ENCODE data around the gene YDJC.
"Not testable (repeated sequence)": the region's sequence is repeated elsewhere in the genome, so short reads cannot be mapped to it uniquely, and the experiment has no call there.

YDJC gene, protein sequence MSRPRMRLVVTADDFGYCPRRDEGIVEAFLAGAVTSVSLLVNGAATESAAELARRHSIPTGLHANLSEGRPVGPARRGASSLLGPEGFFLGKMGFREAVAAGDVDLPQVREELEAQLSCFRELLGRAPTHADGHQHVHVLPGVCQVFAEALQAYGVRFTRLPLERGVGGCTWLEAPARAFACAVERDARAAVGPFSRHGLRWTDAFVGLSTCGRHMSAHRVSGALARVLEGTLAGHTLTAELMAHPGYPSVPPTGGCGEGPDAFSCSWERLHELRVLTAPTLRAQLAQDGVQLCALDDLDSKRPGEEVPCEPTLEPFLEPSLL

DNA sequence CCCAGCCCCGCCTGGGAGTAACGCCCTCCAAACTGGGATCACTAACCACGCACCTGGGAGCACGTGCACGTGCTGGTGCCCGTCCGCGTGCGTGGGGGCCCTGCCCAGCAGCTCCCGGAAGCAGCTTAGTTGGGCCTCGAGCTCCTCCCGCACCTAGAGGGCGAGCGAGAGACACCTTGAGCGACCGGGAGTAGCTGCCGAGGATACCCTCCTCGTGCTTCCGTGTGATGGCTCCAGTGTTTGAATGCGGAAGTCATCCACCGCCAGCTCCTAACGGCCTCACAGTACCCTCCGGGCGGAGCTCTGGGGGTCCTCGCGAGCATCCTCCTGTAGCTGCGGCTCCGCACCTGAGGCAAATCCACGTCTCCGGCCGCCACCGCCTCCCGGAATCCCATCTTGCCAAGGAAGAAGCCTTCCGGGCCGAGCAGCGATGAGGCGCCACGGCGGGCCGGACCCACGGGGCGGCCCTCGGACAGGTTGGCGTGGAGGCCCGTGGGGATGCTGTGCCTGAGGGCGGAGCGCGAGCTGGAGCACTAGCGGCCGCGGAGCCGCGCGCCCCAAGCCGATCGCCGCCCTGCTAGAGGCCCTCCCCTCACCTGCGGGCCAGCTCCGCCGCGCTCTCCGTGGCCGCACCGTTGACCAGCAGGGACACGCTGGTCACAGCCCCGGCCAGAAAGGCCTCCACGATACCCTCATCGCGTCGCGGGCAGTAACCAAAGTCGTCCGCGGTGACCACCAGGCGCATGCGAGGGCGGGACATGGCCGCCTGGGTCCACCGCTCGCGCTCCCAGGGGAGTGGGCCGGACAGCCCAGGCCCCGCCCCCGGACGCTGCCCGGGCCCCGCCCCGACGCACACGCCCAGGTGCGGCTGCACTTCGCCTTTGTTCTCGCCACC is at the start of gene YDJC:
Gene YDJC (minus strand): TSS at position 768 of the 895 bp plus-strand sequence. CDS start 8 bp downstream, at position 760.
- DNase-seq (ENCODE audit: low read depth), result peak; percentile 94

DNA sequence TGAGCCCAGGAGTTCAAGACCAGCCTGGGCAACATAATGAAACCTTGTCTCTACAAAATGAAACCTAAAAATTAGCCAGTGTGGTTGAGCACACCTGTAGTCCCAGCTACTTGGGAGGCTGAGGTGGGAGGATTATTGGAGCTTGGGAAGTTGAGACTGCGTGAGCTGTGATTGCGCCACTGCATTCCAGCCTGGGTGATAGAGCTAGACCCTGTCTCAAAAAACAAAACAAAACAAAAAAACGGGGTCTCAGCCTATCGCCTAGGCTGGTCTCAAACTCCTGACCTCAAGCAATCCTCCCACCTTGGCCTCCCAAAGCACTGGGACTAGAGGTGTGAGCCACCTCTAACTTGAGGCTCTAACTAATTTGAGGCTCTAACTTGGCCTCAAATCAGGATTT is 49.6 kb upstream of the YDJC start:
- no peak for DNase-seq (ENCODE audit: low read depth)

DNA sequence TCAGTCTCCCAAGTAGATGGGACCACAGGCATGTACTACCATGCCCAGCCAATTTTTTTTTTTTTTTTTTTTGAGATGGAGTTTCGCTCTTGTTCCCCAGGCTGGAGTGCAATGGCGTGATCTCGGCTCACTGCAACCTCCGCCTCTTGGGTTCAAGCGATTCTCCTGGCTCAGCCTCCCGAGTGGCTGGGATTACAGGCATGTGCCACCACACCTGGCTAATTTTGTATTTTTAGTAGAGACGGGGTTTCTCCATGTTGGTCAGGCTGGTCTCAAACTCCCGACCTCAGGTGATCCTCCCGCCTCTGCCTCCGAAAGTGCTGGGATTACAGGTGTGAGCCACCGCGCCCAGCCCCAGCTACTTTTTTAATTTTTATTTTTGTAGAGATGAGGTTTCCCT is 49.0 kb upstream of the YDJC start:
- DNase-seq (ENCODE audit: low read depth), result not testable (repeated sequence)

DNA sequence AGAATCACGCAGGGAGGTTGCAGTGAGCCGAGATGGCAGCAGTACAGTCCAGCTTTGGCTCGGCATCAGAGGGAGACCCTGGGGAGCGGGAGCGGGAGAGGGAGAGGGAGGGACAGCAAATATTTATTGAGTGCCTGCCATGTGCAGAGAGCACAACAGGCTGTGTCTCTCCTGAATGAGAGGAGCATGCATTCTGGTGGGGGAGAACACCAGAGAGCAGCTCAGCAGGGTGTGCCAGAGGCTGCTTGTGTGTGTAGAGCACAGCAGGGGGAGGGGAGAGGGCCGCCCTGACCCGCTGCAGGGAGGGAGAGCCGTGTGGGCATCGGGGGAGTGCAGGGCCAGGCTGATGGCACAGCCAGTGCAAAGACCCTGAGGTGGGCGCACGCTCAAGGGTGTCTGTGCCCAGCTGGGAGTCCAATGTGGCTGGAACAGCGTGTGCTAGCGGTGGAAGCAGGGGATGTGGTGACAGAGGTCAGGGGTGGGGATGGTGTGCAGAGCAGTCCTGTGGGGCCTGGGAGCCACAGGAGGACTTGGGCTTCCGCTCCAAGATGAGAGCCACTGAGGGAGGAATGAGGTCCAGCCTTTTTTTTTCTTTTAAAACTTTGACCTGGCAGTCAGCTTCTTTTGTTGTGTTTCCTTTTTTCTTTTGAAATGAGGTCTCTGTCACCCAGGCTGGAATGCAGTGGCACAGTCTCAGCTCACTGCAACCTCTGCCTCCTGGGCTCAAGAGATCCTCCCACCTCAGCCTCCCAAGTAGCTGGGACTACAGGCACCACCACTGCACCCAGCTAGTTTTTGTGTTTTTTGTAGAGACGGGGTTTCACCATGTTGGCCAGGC is 48.0 kb upstream of the YDJC start:
- DNase-seq (ENCODE audit: low read depth), result no peak

DNA sequence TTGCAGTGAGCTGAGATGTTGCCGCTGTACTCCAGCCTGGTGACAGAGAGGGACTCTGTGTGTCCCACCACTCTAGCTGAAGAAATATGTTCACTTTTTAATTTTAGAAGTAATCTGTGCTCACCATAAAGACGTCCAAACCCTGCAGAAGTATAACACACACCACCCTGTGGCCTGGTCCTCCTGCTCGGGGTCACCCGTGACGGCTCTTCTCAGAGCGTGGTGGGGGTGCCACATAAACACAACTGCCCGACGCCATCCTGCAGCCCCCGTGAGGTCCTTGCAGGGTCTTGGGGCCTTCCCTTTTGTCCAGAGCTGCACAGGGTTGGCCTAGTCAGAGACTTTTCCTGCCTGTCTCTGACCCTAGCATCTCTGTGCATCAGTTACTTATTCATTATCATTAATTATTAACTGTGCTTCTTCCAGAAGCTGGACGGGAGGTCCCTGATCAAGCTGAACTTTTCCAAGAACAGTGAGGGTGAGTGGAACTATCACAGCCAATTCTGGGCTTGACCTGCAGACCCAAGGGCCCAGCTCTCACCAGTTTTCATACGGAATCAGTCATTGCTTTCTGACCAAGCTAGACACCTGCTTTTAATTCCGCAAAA is 44.9 kb upstream of the YDJC start:
- no peak for DNase-seq (ENCODE audit: low read depth)

DNA sequence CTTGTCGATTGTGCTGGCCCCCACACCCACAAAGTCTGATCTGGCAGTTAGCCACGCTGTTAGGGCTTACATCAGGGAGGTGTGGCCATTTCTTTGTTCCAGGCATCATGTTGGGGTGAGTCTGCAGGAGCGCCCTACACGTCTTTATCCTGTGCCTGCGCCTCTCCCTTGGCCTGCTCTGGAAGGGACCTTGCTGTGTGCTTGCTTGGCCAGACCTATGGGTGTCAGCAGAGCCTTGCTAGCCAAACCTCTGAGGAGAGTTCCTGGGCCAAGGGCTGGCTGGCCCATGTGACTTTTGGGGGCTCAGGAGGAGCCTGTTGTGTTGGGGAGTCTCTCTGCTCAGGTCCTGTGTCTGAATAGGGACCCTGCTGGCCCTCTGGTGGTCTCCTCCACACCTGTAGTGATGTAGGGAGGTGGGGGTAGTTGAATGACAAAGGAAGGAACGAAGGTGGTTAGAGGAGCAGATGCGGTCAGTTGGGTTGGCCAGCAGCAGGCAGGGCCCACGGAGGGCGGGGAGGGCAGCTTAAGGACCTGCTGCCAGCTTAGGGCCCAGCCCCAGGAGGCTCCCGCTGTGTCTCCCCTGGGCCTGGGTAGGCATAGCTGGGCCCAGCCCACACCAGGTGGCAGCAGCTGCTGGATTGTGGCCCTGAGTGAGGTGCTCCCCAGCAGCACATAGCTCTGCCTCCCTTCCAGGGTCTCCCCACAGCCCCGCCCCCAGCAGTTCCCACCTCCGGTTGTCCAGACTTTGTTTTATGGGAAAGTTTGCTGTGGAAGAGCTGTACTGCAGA is 43.9 kb upstream of the YDJC start:
- DNase-seq (ENCODE audit: low read depth), result no peak

DNA sequence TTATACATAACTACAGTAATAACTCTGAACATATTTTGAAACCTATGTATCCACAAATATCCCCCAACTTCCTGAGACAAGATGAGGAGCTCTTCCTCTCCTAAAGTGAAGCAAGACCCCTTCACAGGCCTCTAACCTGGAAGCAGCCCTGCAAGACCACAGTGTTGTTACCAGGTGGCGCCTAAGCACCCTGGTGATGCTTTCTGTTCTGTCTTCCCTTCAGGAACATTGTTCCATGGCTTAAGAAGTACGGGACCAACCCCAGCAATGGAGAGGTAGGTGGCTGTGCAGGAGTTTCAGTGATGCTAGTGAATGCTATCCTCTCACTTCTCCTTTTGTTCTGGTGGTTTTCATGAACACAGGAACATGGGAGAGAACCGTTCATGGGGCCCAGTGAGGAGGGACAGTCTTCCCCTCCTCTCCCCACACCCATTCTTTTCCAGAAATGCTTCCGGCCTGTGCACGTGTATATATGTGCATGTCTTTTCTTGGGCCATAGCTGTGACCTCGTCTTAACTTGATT is 42.3 kb upstream of the YDJC start:
- no peak for DNase-seq (ENCODE audit: low read depth)

DNA sequence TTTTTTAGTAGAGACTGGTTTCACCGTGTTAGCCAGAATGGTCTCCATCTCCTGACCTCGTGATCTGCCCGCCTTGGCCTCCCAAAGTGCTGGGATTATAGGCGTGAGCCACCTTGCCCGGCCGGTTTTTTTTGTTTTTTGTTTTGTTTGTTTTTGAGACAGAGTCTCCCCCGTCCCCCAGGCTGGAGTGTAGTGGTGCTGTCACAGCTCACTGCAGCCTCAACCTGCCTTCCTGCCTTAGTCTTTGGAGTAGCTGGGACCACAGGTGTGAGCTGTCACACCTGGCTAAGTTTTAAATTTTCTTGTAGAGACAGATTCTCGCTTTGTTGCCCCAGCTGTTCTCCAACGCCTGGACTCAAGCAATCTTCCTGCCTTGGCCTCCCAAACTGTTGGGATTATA is 39.2 kb upstream of the YDJC start:
- no peak for DNase-seq (ENCODE audit: low read depth)

DNA sequence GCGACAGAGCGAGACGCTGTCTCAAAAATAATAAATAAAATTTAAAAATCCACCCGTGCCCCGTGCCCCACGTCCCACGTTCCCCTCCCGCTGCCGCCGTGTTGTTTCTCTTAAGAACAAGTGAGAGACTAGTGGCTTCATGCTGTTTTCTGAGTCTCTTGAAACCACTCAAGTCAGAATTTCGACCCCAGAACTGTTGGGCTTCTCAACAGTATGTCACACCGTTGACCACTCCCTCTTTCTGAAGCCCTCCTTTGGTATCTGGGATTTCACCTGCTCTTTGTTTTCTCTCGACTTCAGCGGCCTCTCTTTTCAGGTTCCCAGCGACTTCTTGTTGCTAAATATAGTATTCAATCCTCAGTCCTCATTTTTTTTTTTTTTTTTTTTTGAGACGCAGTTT is 37.0 kb upstream of the YDJC start:
- no peak for DNase-seq (ENCODE audit: low read depth)

DNA sequence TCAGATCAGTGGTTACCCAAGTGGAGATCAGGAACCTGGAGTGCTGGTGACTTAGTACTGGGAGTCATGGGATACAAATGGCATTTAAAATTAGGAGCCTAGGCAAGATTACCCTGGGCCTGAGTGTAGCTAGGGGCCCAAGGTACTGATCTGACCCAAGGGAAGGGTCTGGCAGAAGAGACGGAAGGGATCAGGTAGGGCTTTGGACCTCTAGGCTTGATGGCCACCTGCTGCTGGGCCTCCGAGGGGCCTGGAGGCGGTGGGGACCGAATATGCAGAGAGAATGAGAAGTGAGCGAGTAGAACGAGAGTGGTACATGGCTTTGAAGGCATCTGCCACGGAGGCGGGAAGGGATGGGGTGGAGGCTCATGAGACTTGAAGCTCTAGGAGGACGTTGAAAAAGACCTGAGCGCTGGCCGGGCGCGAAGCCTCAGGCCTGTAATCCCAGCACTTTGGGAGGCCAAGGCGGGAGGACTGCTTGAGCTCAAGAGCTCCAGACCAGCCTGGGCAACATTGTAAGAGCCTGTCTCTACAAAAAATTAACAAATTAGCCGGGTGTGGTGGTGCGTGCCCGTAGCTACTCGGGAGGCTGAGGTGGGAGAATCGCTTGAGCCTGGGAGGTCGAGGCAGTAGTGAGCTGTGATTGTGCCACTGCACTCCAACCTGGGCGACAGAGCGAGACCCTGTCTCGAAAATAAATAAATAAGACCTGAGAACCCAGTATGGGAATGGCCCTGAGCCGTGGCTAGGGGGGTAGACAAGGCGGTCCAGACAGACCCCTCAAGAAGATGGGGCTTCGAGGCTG is 35.4 kb upstream of the YDJC start:
- DNase-seq (ENCODE audit: low read depth), result no peak

DNA sequence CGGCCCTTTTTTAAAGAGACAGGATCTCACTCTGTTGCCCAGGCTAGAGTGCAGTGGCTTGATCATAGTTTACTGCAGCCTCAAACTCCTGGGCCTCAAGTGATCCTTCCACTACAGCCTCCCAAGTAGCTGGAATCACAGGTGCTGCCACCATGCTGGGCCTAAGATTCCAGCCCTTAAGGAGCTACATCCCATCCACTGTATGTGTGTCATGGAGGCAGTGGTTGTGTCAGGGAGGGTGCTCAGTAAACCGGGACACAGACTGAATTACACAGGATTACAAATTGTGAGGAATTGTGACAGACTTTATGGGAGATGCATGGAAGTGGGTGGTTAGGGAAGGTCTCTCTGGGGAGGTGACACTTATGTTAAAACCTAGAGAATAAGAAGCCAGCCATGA is 33.9 kb upstream of the YDJC start:
- no peak for DNase-seq (ENCODE audit: low read depth)

DNA sequence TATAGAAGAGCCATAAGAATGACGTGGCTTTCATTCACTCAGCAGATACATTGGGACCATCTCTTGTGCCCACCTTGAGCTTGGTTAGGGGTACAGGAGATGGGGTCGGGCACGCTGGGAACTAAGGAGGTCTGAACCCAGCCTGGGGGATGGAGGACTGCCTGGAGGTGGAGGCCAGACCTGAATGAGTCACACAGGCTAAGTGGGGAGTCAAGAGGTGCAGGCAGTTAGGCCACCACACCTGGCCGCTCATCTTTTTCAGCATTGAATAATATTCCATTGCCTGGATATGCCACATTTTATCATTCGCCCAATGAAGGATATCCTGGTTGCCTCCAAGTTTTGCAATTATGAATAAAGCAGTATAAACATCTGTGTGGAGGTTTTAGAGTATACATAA is 32.2 kb upstream of the YDJC start:
- DNase-seq (ENCODE audit: low read depth), result no peak

DNA sequence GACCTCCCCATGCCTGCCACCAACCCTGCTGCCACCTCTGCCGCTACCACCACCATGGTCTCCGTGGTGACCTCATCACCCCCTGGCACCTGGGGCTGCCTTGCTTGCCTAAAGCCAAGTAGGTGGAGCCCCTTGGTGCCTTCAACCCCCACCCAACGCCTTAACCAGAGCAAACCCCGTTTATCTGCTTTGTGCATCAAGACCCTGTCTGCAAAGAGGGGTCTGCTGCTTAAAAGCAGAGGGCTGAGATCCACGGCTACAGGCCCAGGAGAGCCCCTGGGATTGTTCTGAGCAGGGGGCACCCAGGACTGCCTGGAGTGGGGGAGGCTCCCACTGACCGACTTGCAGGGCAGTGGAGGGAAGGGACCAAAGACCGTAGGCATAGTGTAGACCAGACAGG is 31.1 kb upstream of the YDJC start:
- DNase-seq (ENCODE audit: low read depth), result no peak

DNA sequence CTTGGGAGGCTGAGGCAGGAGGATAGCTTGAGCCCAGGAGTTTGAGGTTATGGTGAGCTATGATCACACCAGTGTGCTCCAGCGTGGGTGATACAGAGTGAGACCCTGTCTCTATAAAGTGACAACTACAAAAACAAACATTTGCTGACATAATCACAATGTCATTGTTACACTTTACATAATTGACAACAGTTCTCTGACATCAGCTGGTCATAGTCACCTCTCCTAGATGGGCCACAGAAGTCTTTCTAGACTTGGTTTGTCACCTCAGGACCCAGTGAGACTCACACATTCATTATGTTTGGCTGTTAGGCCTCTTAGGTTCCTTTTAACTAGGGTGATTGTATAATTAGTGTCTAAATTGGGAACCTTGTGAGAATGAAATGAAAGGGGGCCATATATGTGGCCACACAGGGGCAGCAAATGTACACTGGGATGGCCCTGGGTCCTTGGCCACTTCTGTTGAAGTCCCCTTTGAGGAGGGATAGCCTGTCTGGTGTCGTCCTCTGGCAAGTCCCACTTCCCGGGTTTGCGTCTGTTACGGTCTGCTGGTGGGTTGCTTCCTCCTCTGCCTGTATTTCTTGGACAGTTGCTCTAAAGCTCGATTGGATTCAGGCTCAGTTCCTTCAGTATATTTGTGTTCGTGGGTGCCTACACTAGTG is 30.2 kb upstream of the YDJC start:
- no peak for DNase-seq (ENCODE audit: low read depth)

DNA sequence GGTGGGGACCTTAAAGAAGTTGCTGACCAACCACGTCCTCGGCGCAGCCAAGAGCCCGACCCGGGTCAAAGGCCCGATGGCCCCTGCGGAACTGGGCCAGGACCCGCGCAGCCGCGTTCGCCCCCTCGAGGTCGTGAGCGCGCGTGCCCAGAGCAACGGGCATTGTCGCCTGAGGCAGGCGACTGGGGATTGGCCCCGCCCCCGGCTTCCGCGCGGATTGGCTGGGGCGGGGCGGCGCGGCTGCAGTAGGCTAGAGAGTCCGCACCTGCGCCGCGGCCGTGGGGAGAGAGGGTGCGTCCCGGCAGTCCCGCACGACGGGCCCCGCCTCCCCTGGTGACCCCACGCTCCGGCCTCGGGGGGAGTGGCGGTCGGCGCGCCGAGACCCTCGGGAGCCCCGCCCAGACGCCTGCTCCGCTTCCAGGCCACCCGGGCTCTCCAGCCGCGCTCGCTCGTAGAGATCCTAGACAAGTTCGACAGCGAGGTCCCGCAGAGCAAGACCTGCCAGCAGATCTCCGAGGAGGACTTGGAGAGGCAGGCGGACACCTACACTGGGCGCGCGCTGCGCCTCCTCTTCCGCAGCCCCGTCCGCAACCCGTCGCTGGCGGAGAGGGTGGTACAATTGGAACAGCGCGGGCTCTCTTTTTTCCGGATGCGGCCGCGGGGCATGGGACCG is 27.7 kb upstream of the YDJC start:
- DNase-seq (ENCODE audit: low read depth), result peak; percentile 67

DNA sequence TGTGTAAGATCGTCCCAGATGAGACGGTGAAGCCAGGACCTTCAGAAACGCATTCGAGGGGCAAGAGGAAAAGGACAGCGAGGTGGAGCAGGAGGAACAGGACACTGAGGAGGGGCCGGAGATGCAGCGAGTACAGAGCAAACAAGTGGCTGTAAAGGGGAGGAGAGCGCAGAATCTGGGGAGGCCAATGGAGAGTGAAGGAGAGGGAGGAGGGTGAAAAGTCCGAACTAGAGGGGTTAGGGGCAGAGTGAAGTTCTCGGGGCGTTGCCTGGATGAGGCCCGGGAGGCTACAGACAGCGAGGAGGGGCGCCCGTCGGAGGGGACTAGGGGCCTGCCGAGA is 27.2 kb upstream of the YDJC start:
- DNase-seq (ENCODE audit: low read depth), result no peak

DNA sequence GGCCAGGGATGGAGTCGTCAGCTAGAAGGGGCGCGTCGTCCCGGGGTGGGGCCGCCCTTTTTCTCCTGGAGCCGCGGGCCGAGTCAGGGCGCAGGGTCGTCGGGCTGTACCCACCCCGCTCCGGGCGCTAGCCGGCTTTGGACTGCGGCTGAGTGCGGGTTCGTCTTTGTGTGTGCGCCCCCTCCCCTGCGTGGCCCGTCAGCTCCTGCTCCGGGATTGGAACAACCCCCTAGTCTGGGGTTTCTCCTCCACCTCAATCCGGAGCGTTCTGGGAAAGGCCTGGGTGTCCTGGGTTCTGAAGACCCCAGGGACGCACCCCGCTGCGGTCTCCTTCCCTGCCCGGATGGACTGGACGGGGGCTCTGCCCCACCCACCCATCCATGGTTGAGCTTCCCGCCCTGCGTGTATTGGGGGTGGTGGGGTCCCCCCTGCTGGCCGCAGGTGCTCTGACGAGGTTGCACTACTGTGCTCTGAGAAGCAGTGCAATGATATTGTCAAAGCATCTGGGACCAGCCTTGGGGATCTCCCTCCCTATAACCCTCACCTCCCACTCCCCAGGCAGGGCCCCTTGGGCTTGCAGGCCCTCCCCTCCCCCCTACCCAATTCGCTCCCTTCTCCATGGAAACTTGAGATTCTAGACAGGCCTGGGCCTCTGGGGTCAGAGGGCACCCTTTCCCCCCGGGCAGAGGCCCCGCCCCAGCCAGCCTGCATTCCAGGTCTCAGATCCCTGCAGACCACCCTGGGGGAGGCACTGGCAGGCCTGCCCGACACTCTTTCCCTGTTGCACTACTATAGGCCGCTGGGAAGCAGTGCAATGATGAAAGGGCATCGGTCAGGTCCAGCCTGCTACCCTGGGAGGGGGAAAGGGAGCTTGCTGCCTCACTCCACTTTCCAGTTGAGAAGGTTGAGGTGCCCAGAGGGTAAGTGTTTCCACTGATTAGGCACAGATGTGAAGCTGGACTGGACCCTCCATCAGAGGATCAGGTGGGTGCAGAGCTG is 23.0 kb upstream of the YDJC start:
- DNase-seq (ENCODE audit: low read depth), result no peak

DNA sequence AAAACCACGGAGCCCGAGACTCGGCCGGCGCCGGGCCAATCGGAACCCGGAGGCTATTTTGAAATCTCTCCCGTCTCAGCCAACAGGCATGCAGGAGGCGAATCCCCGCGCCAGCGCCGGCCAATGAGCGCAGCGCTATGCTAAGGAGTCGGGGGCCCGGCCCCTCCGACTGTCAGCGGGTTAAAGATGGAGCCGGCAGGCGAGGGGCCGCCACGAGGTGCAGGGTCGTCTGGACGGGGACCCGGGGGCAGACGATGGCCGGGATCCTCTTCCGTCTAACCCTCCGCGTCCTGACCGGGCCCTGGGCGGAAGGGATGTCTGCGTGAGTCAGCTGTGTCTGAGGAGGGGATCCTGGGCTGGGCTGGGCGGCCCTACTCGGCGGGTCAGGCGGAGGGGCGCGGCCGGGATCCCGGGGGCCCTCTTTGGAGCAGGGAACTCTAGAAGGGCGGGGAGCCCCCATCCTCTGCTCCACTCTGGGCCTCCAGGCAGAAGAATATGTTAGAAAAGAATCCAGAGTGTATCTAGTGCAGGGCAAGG is 22.3 kb upstream of the YDJC start:
- DNase-seq (ENCODE audit: low read depth), result peak; percentile 67
